ENCODE measurements around the gene LRBA.

LRBA gene

GRCh38 chr4:150366487-150366999, 648.5 kb downstream of the LRBA start:
- DNase-seq (ENCODE audit: low read depth in 3 of 3), result no peak

- no peak for DNase-seq (ENCODE audit: low read depth in 3 of 3)
These were observed 651.1 kb downstream of the LRBA start for GRCh38 chr4:150363721-150364688.

DNA sequence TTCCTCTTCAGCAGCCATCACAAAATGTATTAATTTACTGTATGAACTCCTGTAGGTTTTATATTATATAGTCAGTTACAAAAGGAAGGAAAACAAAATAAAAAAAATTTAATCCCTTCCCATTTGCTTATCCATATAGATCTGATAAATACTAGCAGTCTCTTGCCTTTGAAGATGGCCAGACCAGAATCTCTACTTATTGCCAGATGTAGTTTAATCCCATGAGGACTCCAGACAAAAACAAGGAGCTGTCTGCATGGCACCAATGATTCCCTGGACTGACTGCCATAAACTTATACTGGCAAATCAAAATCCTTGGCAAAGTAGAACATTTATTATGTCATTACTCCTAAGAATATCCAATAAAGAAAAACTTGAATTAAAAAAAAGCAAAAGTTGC, 656.4 kb downstream of the LRBA start:
- DNase-seq (ENCODE audit: low read depth in 3 of 3), result no peak

GRCh38 chr4:150357829-150358228, 657.3 kb downstream of the LRBA start:
- no peak for DNase-seq (ENCODE audit: low read depth in 3 of 3)

DNA sequence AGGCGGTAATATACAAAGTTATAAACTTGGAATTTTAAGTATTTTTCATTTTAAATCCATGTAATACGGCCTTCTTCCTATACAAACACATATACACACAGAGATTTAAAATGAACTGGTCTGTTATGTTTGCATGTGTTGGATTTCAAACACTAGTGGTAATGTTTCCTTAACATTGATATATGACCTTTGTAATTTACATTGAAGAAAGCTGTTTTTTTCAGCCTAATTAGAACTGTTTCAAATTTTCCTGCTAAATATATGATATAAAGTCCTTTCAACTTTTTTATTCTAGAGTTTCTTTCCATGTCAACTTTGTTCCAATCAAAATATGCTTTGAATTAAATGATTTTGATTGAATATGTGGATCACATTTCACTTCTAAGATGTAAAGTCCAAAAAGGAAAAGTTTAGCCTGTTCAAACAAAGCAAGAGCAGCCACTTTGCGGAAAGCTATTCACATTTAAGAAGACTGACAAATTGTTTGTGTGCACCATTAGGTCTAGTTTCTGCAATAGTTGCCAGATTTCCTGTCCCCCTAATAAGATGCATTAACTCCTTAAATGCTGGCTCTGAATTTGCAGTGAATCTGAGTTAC, 659.1 kb downstream of the LRBA start:
- DNase-seq (ENCODE audit: low read depth in 3 of 3), result no peak

GRCh38 chr4:150355418-150355817, 659.7 kb downstream of the LRBA start:
- no peak for DNase-seq (ENCODE audit: low read depth in 3 of 3)

DNA sequence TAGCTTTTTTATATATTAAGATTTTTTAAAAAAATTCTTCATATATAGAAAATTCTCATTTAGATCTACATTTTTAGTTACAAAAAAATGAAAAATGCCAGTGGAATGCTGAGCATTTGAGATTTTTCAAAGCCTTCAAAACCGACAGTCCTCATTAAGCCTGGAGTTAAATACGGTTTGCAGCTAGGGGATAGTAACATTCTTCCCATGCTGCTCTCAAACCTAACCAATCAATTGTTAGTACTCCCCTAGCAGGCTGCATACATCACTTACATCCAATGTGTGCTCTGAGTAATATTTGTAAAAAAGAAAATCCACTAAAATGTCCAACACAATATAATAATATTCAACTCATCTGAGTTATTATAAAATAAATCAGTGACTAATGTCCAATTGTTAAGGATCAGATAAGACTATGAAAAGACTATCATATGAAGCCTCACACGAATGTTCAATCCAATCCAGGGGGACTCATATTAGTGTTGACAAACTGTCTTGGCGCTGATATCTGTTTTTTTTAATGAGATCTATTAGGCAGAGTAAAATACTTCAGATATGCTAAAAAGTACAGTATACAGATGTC, 660.8 kb downstream of the LRBA start:
- DNase-seq (ENCODE audit: low read depth in 3 of 3), result no peak

DNA sequence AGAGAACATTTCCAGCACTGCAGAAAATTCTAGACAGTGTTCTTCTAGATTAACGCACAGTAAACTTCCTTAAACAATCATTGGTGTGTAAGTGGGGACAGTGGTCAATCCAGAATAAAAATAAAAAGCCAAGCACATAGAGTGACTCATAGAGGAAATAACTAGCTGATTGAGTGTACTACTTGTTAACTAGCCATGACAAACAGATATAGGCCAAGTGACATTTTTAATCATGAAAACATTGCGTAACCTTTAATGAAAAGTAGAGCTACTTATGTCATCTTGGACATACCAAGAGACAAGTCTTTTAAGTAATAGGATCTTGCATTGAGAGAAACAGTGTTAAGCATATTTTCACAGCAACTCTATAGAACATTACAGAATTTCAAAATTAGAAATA, 667.0 kb downstream of the LRBA start:
- no peak for DNase-seq (ENCODE audit: low read depth in 3 of 3)

DNA sequence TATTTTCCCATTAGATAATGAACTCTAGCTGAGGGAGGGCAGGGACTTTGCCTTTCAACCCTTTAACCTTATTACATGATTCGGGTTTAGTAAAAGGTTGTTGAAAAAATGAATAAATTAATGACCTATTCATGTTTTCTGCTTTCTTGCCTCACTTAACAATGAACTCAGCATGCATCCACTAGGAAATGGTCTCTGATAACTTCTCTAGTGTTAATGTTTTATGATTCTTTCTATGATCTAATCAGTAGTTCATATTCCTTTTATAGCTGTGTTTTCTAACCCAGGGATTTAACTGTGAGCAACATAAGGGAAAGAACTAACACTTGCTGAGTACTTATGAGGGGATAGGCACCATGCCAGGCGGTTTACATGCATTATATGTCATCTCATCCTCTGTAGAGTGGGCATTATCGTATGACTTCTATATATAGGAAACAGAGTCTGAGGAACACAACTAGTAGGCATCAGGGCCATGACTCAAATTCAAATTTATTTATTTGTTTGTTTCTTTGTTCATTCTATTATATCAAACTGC, 669.8 kb downstream of the LRBA start:
- DNase-seq (ENCODE audit: low read depth in 3 of 3), result no peak

- DNase-seq (ENCODE audit: low read depth in 3 of 3), result no peak
These were observed 671.3 kb downstream of the LRBA start for GRCh38 chr4:150343796-150344195.

GRCh38 chr4:150342945-150343344, 672.1 kb downstream of the LRBA start:
- no peak for DNase-seq (ENCODE audit: low read depth in 3 of 3)

GRCh38 chr4:150337734-150338133, 677.4 kb downstream of the LRBA start:
- DNase-seq (ENCODE audit: low read depth in 3 of 3), result no peak

DNA sequence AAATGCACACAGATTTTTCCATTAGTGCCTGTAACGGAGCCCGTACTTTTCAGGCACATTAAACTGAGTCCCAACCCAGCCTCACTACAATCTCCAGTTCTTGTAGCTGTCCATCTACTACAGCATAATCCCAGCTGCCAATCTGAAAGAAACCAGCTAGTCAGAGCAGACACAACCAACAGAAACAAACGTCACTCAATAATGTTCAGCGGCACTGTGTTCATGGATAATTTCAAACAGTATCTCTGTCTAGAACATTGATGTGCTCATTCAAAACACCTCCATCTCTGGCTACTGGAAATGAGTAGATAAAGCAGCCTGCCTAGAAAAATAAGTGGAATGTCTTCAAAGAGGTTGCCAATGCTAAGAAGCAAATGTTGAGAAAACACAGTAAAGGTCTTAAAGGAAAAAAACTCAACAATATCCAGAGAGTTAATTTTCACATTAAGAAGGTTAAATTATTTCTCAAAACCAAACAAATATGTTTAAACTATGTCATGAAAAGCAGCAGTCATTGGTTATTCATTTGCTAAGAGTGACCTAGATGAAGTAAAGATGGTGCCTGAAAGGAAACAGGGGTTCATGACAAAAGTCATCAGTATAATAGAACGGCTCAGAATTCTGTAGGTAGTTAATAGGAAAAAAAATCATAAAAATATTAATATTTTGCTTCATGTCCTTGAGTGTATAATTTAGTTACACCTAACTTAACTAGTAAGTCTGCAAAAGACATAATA, 678.2 kb downstream of the LRBA start:
- DNase-seq (ENCODE audit: low read depth in 3 of 3), result no peak

DNA sequence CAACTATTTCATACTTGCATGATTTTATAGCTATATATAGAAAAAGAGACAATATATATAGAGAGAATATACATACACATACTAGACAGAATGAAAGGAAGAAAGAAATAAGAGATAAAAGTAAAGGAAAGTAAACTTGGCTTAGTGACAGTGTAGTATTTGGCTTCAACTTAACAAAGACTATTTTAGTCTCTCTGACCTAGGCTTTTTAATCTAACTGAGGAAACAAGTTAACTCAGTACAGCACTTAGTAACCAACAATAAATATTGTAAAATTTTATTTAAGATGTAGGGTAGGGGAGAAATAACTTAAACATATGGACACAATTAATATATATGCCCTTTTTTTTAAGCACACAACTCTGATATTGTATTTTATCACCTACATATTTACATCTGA, 682.1 kb downstream of the LRBA start:
- DNase-seq (ENCODE audit: low read depth in 3 of 3), result no peak

- DNase-seq (ENCODE audit: low read depth in 3 of 3), result no peak
These were observed 683.0 kb downstream of the LRBA start for GRCh38 chr4:150332086-150332485.

DNA sequence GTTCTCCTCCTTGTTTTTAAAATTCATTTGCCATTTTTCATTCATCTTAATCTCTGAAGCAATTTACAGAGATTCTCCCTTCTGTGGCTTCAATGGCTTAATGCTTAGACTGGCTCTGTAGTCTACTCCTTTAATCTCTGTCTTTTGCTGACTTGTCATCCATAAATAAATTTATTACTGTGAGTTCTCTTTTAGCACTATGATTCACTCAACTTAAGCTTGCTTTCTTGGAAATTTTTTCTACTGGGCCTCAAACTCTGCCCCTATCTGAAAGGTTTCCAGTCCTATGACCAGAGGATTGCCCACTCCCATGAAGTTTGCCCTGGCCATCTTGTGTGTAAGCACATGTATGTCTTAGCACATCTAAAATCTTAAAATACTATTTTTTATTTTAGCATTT, 685.7 kb downstream of the LRBA start:
- no peak for DNase-seq (ENCODE audit: low read depth in 3 of 3)

DNA sequence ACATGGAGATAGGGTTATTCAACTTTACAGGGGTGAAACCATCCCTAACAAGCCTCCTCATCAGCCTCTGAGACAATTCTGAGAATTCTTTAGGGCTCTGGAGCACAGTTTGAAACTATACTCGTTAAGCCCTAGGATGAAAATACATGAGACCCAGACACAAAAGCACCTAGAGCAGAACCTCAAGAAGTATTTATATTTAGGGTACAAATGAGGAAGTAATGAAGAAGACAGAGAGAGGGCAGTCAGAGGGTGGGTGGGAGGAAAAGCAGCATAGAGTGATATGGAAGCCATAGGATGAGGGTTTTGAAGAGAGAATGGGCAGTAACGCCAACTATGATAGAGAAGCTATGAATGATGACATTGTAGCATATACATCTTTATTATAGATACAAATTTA, 686.6 kb downstream of the LRBA start:
- no peak for DNase-seq (ENCODE audit: low read depth in 3 of 3)

- DNase-seq (ENCODE audit: low read depth in 3 of 3), result no peak
These were observed 687.8 kb downstream of the LRBA start for GRCh38 chr4:150327262-150327780.

GRCh38 chr4:150325872-150326271, 689.2 kb downstream of the LRBA start:
- DNase-seq (ENCODE audit: low read depth in 3 of 3), result no peak

GRCh38 chr4:150323406-150324325, 691.4 kb downstream of the LRBA start:
- no peak for DNase-seq (ENCODE audit: low read depth in 3 of 3)

Measured in stimulated activated CD4-positive, alpha-beta T cell treated with anti-CD3 and anti-CD28 coated beads, TNF-alpha, amount 100 ng/mL, for 24 hours (primary cell).